Hepatocyte (in vitro differentiated cells): Measurements from ENCODE around the gene KCTD10. TPM values are rescaled to one million over a fixed set of nuclear protein-coding genes. Genes with fewer than 3 reads are reported as not detected.

ENCODE experiments used
- DNase-seq: peaks from one replicate; pipeline ENCODE4 v3.0.0-alpha.2; 2016; ENCODE audit warnings: low spot score
- H2AFZ ChIP-seq: fragments of 200-600 bp; sonication (generic); 2 replicates; pipeline ENCODE4 v1.6.0; 2016; ENCODE audit warnings: antibody characterized with exemption, mild to moderate bottlenecking
- H3K27ac ChIP-seq: fragments of 200-600 bp; sonication (generic); 2 replicates; pipeline ENCODE4 v1.5.1; 2016; ENCODE audit warnings: mild to moderate bottlenecking
- H3K27me3 ChIP-seq: fragments of 200-600 bp; sonication (generic); 2 replicates; pipeline ENCODE4 v1.6.1; 2016
- H3K36me3 ChIP-seq: fragments of 200-600 bp; sonication (generic); replicated peaks from 2 replicates; pipeline ENCODE4 v1.5.1; 2016; ENCODE audit warnings: low read depth; ENCODE audit not compliant: insufficient read depth
- H3K4me1 ChIP-seq: fragments of 200-600 bp; sonication (generic); 2 replicates; pipeline ENCODE4 v1.5.1; 2016; ENCODE audit warnings: mild to moderate bottlenecking, moderate library complexity; ENCODE audit not compliant: insufficient read depth
- H3K4me2 ChIP-seq: fragments of 200-600 bp; sonication (generic); 2 replicates; pipeline ENCODE4 v1.6.0; 2016
- H3K4me3 ChIP-seq: fragments of 200-600 bp; sonication (generic); 2 replicates; pipeline ENCODE4 v1.5.1; 2016; ENCODE audit warnings: mild to moderate bottlenecking
- H3K79me2 ChIP-seq: fragments of 200-600 bp; sonication (generic); 2 replicates; pipeline ENCODE4 v1.6.0; 2017; ENCODE audit warnings: mild to moderate bottlenecking
- H3K9me2 ChIP-seq: fragments of 200-600 bp; sonication (generic); replicated peaks from 2 replicates; pipeline ENCODE4 v1.6.0; 2017; ENCODE audit warnings: mild to moderate bottlenecking; ENCODE audit not compliant: insufficient read depth
- H3K9me3 ChIP-seq: fragments of 200-600 bp; sonication (generic); 2 replicates; pipeline ENCODE4 v1.5.1; 2016; ENCODE audit warnings: low read depth, mild to moderate bottlenecking
- H4K20me1 ChIP-seq: fragments of 200-600 bp; sonication (generic); 2 replicates; pipeline ENCODE4 v1.6.0; 2016; ENCODE audit warnings: mild to moderate bottlenecking; ENCODE audit not compliant: insufficient read depth, poor library complexity, severe bottlenecking
- CTCF ChIP-seq: fragments of 200-600 bp; sonication (generic); IDR thresholded peaks from 2 replicates; pipeline ENCODE4 v1.5.1; 2016; ENCODE audit warnings: antibody characterized with exemption, mild to moderate bottlenecking; ENCODE audit not compliant: poor library complexity
- EZH2 ChIP-seq: fragments of 200-600 bp; sonication (generic); IDR thresholded peaks from 2 replicates; pipeline ENCODE4 v1.6.1; 2016; ENCODE audit warnings: antibody characterized with exemption, mild to moderate bottlenecking, borderline replicate concordance
- EZH2phosphoT487 ChIP-seq: fragments of 200-600 bp; sonication (generic); IDR thresholded peaks from one replicate; pipeline ENCODE4 v1.6.1; 2018; ENCODE audit warnings: antibody characterized with exemption, mild to moderate bottlenecking, low read depth, moderate library complexity; ENCODE audit not compliant: unreplicated experiment, severe bottlenecking
- WGBS: methylation state at CpG from one replicate; pipeline ENCODE4 v1.1.6; 2016; ENCODE audit warnings: low lambda C conversion rate; ENCODE audit errors: missing lambda C conversion rate; 5-methylcytosine and 5-hydroxymethylcytosine counted together
- polyA plus RNA-seq: library from polyadenylated mRNA; unstranded; fragments of >200 nt; fragmentation: Nextera tagmentation; extraction: Ambion mirVana; gene quantifications from 2 replicates; pipeline ENCODE4 v1.2.1, GENCODE V29; 2016
- total RNA-seq: library from RNA; depleted of rRNA; stranded (reverse); fragments of >200 nt; gene quantifications from 2 replicates; pipeline ENCODE4 v1.2.3, GENCODE V29; 2014

KCTD10 gene
- total and polyA plus RNA-seq, 2 experiments from 2014 or later, result 29.4 to 29.7 TPM

GRCh38 chr12:109488051-109488665 is 11.1 kb upstream of the KCTD10 start:
- Histone ChIP-seq H3K4me1 (no peaks in the 10 kb centered on the region), H3K9me2 (no peaks in the 10 kb centered on the region), H2AFZ (no peak overlapping the region), H3K4me3 (no peak overlapping the region), H3K36me3 (no peaks in the 10 kb centered on the region), H3K9me3 (no peaks in the 10 kb centered on the region), H3K4me2 (no peak overlapping the region), H3K27ac (no peak overlapping the region), H3K27me3 (no peaks in the 10 kb centered on the region), H4K20me1 (no peaks in the 10 kb centered on the region), H3K79me2 (no peaks in the 10 kb centered on the region)
- WGBS, result 86% methylated on average over 7 of the region's 7 CpGs
- DNase-seq, result no peak
- no peak for TF ChIP-seq EZH2
- TF ChIP-seq EZH2phosphoT487, result no peak
- TF ChIP-seq CTCF, result no peak

- WGBS, result 95% methylated on average over 9 of the region's 9 CpGs
- no peaks in the 10 kb centered on the region for H3K4me1 ChIP-seq
- no peak overlapping the region for H3K4me2 ChIP-seq
Observed at GRCh38 chr12:109487181-109488050, 10.3 kb upstream of the KCTD10 start.

GRCh38 chr12:109485201-109485600 is 8.1 kb upstream of the KCTD10 start:
- H2AFZ ChIP-seq, result no peak overlapping the region
- WGBS, result 85% methylated on average over 4 of the region's 4 CpGs
- H3K36me3 ChIP-seq, result no peaks in the 10 kb centered on the region
- no peaks in the 10 kb centered on the region for H4K20me1 ChIP-seq
- H3K4me1 ChIP-seq, result no peaks in the 10 kb centered on the region
- H3K4me2 ChIP-seq, result no peak overlapping the region
- no peak overlapping the region for H3K27ac ChIP-seq
- H3K4me3 ChIP-seq, result no peak overlapping the region
- no peak for TF ChIP-seq EZH2
- TF ChIP-seq EZH2phosphoT487, result no peak
- TF ChIP-seq CTCF, result no peak
- no peaks in the 10 kb centered on the region for H3K27me3 ChIP-seq
- no peaks in the 10 kb centered on the region for H3K9me2 ChIP-seq
- no peak for DNase-seq
- H3K9me3 ChIP-seq, result no peaks in the 10 kb centered on the region
- H3K79me2 ChIP-seq, result peaks cover 4% of the 10 kb centered on the region

More at GRCh38 chr12:109487181-109488050, 10.3 kb upstream of the KCTD10 start:
- H3K36me3 ChIP-seq, result no peaks in the 10 kb centered on the region
- H3K9me3 ChIP-seq, result no peaks in the 10 kb centered on the region
- H3K9me2 ChIP-seq, result no peaks in the 10 kb centered on the region
- no peak overlapping the region for H3K4me3 ChIP-seq
- no peaks in the 10 kb centered on the region for H3K79me2 ChIP-seq
- no peaks in the 10 kb centered on the region for H3K27me3 ChIP-seq
- H4K20me1 ChIP-seq, result no peaks in the 10 kb centered on the region
- no peak for TF ChIP-seq EZH2phosphoT487
- TF ChIP-seq CTCF, result no peak
- TF ChIP-seq EZH2, result no peak
- no peak overlapping the region for H2AFZ ChIP-seq
- H3K27ac ChIP-seq, result no peak overlapping the region
- no peak for DNase-seq
